C4-2B (cell line): ENCODE measurements around the gene GCSAM.

Experiments
- CTCF ChIP-seq: fragments of 450-650 bp; conservative IDR thresholded peaks from 2 replicates; pipeline ENCODE4 v1.5.1; 2017; ENCODE audit warnings: mild to moderate bottlenecking
- ZFX ChIP-seq: fragments of 450-650 bp; IDR thresholded peaks from 2 replicates; pipeline ENCODE4 v1.6.1; 2017

- no peak for TF ChIP-seq CTCF
- no peak for TF ChIP-seq ZFX
Observed at GRCh38 chr3:112128843-112129727, 4.0 kb downstream of the GCSAM start.
